ENCODE results near the gene SLC30A1.

Gene SLC30A1

DNA sequence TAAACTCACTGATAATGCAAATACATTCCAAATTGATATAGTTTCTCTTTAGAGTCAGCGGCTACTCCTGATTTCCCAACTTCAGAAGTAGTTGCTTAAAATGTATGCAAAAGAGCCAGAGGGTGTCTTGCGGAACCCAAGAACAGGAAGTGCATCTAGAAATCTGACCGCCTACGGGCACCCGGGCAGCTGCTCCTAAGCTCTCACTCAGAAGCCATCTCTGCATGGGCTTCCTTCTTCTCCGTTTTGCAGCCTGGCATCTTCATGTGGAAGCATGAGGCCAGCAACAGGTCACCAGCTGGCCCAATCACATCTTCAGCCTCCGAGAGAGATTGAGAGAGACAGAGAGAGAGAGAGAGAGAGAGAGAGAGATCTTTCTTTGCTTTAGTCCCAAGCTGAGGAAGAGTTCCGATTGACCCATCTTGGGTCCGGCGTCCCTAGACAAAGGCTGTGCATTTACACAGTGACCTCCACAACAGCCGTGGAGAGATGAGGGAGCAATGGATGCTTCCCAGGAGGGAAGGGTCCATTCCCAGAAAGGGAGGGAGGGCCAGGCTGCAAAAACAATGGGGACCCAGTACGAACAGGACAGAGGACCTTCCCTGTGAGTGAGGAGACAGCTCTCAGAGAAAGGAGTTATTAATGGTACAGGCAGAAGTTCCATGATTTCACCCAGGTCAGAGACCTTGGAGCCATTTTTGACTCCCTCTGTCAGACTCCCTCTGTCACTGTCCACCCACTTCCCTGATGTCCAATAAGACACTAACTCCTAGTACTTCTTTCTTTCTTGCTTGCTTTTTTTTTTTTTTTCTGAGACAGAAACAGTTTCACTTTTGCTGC, 28.2 kb upstream of the SLC30A1 start:
- no peak for DNase-seq

GRCh38 chr1:211606332-211606913, 27.5 kb upstream of the SLC30A1 start:
- DNase-seq: no peak

GRCh38 chr1:211605603-211606331, 26.8 kb upstream of the SLC30A1 start:
- DNase-seq: no peak

- no peak for DNase-seq
Measured at GRCh38 chr1:211605034-211605433, 26.1 kb upstream of the SLC30A1 start.

DNA sequence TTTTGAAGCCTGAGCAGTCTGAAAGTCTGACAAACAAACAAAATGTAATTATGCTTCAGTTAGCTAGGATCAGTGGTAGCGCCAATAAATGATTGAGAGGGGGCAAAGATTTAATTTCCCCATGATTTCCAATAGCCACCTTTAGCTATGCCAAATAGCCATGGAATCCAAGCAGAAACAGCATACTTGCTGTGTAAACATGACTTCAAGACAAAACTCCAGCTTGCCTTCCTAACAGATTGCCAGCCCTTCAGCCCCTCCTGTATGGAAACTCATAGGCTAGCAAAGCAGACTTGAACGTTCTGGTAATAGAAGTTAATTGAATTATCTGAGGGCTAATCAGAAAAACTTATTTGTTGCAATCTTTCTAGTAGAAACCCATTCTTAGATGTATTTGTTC, 25.6 kb upstream of the SLC30A1 start:
- DNase-seq: no peak

GRCh38 chr1:211603713-211604112, 24.8 kb upstream of the SLC30A1 start:
- DNase-seq: no peak

- no peak for DNase-seq
Measured at GRCh38 chr1:211603191-211603701, 24.3 kb upstream of the SLC30A1 start.

- DNase-seq: no peak
Measured at GRCh38 chr1:211601982-211602670, 23.2 kb upstream of the SLC30A1 start.

DNA sequence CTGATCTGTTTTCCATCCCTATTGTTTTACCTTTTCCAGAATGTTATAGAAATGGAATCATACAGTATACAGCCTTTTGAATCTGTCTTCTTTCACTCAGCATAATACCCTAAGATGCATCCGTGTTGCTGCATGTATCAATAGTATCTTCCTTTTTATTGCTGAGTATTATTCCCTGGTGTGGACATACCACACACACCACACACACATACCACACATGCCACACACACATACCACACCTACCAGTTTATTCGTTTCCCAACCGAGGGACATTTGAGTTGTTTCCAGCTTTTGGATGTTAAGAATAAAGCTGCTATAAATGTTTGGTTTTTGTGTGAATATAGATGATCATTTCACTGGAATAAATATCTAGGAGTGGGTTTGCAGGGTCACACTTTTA, 22.2 kb upstream of the SLC30A1 start:
- no peak for DNase-seq

DNA sequence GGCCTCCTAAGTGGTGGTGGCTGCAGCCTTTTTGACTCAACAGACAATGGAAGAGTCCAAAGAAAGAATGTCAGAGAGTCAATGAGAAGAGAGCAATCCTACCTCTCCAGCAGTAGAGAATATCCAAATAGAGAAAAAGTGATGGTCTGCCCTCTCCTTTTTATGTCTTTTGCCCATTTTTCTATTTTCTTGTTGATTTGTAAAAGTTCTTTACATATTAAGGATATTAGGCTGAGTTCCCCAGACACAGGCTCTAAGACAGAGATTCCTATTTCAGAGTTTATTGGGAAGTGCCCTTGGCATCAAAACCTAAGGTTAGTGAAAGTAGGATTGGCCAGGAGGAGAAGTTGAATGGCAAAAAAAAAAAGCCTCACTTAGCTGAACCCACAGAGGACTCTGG, 20.3 kb upstream of the SLC30A1 start:
- no peak for DNase-seq

DNA sequence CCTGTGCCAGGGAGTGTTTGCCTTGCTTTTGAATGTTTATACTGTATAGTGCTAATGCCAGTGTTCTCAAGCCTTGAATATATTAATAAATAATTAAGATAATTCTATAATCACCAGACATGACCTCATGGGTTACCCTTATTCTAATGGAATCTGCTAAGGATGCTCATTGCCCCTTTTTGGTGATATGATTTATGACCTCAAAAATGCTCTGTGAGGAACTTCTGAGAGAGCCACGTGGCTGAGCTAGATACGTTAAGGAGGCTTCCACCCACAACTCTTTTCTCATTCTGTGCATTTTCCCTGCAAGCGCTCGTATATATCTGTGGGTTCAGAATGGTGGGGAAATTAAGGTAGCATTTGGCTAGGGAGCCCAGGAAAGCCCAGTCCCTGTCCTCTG, 19.6 kb upstream of the SLC30A1 start:
- no peak for DNase-seq

- no peak for DNase-seq
Measured at GRCh38 chr1:211596418-211597181, 17.6 kb upstream of the SLC30A1 start.

GRCh38 chr1:211595419-211595818, 16.5 kb upstream of the SLC30A1 start:
- DNase-seq: no peak

DNA sequence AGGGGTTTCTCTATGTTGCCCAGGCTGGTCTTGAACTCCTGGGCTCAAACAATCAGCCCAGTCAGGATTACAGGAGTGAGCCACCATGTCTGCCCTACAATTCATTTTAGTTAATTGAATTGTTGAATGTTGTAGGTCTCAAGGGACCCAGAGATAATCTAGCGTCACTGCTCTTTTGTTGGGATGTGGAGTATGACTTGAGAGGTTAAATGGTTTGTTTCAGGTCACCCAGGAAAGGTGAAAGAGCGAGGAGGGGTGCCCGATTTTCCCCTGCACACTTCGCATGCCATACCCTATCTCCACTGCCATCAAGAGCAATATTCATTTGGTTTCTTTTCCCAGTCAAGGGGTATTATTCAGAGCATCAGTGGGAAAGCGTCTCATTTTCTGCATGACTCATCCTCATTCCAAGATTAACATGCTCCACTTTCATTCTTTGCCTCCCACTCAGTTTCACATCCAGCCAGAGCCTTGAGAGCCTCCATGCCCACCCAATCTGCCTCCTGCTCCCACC, 13.1 kb upstream of the SLC30A1 start:
- DNase-seq: no peak

GRCh38 chr1:211589782-211590721, 11.1 kb upstream of the SLC30A1 start:
- no peak for DNase-seq

DNA sequence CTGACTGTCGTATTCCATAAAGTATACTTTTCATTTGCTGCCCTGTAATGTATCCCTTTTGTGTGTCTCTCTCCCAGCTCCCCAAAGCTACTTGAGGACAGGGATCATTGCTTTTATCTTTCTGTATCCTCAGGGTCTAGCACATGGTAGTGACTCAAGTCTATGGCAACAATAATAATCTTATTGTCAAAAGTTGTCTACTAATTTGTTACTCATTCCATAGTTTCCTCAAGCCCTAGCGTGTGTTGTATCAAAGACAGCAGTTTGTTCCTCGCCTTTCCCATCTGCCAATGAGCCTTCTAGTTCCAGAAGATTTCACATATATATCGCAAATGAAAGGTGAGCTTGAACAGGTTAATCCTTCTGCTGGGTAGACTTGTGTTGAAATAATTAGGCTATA, 9.8 kb upstream of the SLC30A1 start:
- DNase-seq: no peak

GRCh38 chr1:211587123-211587522, 8.2 kb upstream of the SLC30A1 start:
- no peak for DNase-seq

GRCh38 chr1:211586538-211586937, 7.6 kb upstream of the SLC30A1 start:
- DNase-seq: no peak

DNA sequence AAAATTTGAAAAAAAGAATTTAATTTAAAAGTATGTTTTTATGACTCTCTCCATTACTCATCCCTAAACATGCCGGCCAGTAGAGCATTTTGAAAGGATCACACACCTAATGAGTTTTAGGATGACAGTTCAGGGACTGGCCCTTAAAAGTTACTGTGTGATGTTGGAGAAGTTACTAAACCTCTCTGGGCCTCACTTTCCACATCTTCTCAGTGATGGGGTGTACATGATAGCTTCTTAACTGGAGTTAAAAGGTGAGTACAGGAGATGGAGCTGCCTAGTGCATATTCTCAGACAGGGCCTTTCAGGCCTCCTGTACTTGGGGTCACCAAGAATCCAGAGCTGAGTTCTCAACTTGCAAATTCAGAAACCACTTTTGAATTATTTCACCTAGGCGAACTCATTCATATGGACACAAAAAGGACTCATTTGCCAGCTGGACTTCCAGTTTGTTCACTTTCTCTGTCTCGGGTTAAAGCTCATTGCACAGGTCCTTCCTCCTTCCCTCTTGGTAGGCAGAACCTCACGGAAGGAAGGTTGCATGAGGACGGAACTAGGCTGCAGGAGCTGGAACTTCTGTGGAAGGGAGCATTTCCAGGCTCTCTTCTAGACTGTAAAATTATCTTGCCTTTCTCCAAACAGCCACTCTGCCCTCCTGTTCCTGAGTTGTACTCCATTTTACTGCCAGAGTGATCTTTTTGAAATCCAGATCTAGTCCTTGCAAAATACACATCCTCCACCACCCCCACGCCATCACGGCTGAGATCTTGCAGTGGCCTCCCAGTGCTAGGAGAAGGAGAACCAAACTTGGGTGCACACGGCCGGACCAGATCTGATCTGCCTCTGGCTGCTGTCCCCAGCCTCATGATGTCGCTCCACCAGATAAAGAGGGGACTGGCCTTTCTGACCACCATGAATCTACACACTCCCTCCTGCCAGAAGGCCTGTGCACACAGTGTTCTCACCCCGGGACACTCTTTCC, 4.3 kb upstream of the SLC30A1 start:
- DNase-seq: no peak

DNA sequence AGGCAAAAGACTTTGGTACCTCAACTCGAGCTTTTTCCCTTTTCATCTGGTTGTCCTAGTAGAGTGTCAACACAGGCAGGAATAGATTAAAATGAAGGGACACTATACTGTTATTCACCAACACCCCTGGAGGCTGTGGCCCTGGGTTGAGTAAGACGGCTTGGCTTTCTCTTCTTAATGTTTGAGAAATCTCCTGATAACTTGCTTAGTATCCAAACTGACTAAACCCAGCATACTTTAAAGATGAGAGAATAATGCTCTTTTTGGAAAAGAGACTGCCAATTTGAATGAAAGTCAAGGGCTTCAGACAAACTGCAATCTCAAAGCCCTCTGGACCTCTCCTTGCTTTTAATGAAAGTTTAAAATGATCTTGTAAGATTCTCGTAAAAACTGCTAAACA, 2.6 kb upstream of the SLC30A1 start:
- DNase-seq: no peak

Data from activated CD4-positive, CD25-positive, alpha-beta regulatory T cell treated with anti-CD3 and anti-CD28 coated beads, Interleukin-2, amount 50 U/mL, for 72 hours (primary cell).